ENCODE data around the gene SOCS7.

SOCS7 gene

DNA sequence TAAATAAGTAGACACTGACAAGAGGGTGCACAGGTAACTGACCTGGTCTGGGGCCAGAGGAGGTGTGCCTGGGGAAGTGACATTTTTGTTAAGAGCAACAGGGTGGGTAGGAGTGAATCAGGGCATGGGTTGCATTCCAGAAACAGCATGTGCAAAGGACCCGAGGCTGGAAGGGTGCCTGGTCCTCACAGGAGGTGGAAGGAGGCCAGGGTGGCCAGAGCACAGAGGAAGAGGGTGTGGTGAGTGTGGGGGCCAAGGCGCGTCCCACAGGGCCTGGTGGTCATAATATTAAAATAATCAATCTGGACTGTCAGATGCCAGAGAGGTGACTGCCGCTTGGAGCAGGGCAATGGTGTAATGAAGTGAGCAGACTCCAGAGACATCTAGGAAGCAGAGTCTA is 90.9 kb downstream of the SOCS7 start:
- DNase-seq, result no peak

DNA sequence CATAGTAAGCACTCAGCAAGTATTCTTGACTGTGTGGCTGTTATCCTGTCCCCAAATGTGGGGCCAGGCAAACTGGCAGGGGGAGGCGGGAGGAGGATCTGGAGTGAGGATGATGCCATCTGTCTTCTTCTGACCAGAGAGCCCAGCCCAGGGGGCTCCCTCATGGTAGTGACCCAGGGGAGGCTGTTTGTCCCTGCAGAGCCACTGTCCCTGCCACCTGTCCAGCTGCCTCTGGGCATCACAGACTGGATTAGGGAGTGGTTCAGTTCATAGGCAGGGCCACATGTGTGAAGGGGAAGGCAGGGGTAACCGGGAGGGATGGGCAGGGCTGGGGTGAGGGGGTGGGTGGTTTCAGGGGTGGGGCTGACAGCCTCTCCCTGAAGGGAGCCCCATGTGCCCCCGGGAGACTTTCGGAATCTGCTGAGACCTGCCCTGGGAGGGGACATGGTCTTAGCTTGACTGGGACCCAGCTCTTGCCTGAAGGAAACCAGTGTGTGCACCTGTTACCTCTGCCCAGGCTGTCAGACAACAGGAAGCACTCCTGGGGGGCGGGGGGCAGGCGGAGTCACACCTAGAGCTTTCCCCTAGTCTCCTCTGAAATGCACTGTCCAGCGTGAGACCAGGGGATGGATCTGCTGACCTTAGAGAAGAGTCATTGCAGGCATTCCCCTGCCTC is 91.8 kb downstream of the SOCS7 start:
- DNase-seq, result no peak

DNA sequence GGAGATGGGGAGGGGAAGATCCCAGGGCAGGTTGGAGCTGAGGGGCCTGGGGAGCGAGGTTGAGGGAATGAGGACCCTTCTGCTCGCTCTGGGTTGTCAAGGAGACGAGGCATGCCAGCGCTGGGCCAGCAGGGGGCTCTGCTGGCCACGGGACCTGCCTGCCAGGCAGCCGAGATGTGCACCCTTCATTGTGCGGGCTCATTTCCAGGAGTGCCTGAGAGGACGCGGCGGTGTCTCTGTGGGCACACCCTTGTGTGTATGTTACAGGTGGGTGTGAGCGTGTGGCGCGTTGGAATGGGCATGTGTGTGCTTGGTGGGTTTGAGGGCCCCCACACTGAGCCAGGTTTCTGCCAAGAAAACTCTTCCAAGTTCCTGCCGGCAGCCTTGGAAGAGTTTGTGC is 92.5 kb downstream of the SOCS7 start:
- no peak for DNase-seq

DNA sequence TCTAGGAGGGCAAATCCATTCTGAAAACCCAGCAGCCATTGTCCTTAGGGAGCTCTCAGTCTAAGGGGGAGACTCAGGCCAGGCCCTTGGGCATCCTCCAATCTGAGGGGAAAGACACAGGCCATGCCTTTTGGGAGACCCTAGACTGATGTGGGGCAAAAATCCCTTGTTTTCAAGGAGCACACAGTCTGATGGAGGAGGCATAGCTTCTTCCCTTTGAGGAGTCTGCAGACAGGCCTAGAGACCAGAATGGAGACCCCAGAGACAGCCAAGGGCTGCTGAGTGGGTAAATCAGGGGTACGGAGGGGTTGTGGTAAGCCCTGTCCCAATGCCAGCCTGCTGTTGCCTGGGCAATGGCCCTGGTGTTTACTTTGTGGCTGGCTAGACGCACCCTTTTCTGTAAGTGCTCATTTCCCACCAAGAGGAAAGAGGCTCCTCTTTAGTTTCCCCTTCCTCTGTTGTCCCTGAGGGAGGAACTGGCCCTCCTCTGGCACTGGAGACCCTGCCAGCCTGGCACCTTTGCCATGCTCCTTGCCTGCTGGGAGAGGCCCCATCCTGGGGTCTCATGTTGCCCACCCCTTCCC is 96.0 kb downstream of the SOCS7 start:
- no peak for DNase-seq

DNA sequence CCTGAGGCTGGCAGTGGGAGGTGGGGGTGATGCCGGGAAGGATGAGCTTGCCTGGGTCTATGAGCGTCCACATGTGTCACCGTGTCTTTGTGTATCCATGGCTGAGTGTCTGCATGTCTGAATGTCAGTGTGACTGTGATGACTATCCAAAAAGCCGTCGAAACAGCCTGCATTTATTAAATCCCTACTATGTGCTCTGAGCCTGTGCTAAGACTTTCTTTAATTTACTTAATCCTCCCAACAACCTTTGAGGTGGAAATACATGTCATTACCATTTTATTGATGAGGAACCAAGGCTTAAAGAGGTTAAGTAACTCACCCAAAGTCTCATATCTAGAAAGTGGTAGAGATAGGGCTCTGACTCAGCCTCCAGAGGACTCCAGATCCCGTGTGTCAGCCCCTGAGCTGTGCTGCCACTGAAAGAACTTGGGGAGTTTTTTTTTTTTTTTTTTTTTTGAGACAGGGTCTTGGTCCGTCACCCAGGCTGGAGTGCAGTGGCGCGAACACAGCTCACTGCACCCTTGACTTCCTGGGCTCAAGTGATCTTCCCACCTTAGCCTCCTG is 96.6 kb downstream of the SOCS7 start:
- no peak for DNase-seq

DNA sequence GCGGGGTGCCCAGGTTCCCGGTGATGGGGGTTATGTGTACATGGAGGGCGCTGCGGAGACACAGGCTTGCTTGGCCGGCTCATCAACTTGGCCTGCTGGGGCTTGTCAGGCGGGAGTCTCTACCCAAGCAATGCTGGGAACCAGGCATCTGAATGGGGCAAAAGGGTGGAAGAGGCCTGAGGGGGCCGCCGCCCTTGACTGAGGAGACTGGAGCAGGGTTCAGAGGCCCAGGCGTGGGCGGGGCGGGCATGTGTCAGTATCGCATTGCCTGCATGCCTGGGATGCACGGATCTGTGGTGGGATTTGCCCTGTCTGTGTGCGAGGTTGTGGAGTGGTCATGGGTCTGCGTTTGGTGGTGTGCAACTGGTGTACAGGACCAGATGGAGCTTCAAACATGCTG is 97.7 kb downstream of the SOCS7 start:
- DNase-seq, result no peak

DNA sequence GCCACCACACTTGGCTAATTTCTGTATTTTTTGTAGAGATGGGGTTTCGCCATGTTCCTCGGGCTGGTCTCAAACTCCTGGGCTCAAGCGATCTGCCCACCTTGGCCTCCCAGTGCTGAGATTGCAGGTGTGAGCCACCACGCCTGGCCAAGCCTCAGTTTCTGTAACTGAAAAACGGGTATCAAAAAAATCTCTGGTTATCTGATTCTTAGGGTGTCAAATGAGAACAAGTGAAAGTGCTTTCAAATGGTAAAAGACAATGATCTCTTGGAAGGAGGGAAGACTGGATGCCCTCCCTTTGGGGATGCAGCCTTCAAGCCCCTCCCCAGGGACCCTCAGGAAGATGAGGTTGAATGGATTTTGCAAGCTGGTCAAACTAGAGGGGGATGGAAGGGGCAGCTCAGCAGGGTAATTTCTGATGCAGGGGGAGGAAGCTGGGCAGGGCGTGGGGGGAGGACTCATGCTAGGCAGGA is 98.9 kb downstream of the SOCS7 start:
- no peak for DNase-seq

DNA sequence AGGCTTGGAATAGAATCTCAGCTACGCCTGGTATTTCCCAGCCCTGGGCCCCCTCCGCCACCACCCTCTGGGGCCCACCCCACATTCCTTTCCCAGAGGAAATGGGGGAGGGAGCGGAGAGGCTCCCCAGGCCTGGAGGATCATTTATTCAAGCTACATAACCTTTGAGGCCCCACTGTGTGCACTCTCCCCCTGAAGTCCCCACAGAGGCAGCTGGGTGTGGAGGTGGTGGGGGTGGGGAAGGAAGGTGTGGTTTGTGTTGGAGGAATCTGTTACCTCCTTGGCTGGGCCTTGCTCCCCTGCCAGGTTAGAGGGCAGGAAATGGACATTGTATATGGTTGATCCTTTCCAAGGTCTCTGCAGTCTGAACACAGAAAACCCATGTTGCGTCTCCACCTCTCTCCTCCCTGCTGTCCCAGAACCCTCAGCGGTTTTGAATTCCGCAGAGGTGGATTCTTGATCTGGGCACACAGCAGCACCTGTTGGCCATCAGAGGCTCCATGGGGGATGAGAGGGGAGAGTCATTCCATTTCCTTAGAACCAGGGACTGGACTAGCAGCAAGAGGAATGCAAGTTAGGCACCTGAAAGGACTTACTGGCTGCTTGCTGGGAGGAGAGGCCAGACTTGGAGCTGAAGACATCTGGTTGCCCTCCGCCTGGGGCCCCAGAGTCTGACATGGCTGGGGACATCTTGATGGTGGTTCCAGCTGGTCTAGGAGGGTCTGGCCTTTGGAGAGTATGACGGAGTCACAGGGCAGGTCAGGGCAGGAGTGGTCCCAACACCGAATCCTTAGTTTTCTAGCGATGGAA is 99.6 kb downstream of the SOCS7 start:
- no peak for DNase-seq

DNA sequence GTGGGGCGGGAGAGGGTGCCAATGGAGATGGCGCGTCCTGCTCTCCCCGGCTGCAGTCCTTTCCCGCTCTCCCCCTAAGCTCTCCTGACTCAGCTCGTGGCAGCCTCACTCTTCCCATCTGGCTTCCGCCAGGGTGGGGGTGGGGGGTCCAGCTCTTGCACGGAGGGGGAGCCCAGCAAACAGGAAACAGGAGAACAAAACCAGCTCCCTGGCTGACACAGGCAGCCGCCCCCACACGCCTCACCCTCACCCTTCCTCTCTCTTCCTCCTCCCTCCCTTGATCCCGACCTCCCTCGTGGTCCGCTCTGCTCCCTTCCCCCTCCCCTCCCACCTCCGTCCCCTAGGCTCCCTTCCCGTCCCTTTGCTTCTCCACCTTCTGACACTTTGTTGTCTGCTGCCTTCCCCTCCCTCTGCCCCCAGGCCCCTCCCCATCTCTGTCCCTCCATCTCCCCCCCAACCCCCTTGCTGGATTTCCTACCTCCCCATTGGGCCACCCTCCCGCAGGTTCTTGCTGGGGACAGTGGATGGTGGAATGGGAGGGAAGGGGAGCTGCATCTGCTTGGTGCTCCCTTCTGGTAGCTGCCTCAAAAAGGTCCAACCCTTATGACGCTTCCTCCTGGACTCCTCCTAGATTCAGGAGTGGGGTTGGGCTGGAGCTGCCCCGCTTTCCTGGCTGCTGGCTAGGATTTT is 100.3 kb downstream of the SOCS7 start:
- no peak for DNase-seq

DNA sequence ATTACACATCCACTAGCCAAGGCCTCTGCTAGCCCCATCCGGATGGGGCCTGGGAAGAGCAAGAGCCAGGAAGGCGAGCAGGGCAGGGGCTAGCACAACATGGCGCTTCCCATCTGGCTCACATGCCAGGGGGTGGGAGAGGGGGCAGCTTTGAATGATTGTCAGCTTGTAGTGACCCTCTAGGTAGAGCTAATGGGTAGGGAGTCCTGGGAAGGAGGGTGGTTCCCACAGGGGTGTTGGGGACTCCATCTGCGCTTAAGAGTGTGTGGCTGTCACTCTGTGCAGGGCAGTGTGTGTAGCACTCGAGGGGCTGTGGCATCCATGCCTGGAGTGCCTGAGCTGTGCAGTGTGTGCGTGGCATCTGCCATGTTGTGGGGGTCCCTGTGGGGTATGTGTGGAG is 101.1 kb downstream of the SOCS7 start:
- DNase-seq, result no peak

DNA sequence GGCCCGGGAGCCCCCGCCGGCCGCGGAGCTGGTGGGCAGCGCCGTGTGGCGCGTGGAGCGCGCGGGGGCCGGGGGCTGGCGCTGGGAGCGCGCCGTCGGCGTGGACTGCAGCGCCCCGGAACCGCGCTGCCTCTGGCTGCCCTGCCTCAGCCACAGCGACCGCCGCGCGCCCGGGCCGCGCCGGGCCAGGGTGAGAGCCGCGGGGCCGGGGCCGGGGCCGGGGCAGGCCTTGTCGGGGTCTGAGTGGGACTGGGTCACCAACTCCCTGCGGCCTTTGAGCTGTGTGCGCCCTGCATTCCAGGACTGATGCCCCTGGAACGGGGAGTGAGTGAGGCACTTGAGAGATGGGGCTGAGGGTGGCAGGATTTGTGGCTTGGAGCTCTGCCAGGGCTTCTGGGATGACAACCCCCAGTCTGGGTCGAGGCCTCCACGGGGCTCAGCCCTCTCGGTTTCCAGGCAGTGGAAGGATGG is 102.3 kb downstream of the SOCS7 start:
- no peak for DNase-seq

DNA sequence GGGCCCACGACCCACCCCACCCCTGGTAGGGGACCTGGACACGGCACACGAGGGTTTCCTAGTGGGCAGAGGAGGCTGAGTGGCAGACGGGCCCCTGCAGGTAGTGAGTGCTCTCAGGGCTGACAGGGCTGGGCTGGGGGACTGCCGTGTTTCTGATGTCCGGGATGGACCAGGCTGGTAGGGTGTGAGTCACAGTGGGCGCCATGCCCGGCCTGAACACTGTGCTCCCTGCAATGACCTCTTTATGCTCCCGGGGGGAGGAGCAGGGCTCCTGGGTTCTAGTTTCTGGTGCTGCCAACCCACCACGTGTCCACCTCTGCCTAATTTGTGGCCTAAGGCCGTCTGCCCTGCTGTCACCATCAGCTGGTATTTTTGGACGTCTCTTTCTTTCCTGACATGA is 102.9 kb downstream of the SOCS7 start:
- DNase-seq, result no peak

Measured in KG1 (cell line).